ENCODE measurements around the gene FOXF1. TPM values are rescaled to one million over a fixed set of nuclear protein-coding genes. Genes with fewer than 3 reads are reported as not detected.
A peak's percentile ranks its signal among the peaks of the same experiment; 100 is the strongest.

The FOXF1 gene
- total and polyA plus RNA-seq, 11 donors: 0.04 to 0.48 (median 0.17) TPM; not detected in 3

DNA sequence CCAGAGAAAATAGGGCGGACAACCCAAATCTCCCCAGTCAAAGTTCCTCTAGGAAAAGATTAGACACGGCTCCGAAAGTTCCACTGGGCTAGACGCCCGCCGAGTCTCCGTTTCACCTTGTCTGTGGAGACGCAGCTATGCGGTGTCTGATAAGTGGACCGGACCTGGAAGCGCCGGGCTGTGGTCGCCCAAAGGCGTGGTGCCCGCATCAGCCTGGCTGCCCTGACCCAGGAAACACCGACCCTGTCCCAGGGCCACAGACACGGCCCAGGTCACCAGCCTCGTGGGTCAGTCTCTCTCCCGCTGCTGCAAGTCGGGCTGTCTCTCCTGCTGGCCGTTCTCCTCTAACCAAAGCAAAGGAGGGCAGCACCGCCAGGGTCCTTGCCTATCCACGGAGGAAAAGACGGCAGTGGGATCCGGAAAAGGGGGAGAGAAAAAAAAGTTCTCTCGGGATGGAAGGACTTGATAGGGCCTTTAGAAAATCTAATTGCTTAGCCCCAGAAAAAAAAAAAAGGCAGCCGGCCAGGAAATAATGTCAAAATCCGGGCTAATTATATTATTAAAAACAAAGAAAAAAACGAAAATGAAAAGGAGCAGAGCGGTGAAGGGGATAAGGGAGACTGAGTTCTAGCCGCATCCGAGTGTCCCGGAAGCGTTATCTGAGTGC is 13.9 kb upstream of the FOXF1 start:
- intact Hi-C loops (cut with DNase I): no loop called here
- 2 to 6% (median 3%) methylated on average over 21 to 34 of the region's 34 CpGs for WGBS, 4 donors
- no peak for ATAC-seq
- TF ChIP-seq POLR2A (IDR thresholded peaks at IDR 0.05): no peak
- TF ChIP-seq, protein P1, sequence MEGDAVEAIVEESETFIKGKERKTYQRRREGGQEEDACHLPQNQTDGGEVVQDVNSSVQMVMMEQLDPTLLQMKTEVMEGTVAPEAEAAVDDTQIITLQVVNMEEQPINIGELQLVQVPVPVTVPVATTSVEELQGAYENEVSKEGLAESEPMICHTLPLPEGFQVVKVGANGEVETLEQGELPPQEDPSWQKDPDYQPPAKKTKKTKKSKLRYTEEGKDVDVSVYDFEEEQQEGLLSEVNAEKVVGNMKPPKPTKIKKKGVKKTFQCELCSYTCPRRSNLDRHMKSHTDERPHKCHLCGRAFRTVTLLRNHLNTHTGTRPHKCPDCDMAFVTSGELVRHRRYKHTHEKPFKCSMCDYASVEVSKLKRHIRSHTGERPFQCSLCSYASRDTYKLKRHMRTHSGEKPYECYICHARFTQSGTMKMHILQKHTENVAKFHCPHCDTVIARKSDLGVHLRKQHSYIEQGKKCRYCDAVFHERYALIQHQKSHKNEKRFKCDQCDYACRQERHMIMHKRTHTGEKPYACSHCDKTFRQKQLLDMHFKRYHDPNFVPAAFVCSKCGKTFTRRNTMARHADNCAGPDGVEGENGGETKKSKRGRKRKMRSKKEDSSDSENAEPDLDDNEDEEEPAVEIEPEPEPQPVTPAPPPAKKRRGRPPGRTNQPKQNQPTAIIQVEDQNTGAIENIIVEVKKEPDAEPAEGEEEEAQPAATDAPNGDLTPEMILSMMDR (IDR thresholded peaks at IDR 0.05): no peak
- Histone ChIP-seq H3K27ac (peak overlapping the region in 1 of 12 donors; percentile 97), H3K9me3 (no peaks in the 10 kb centered on the region), H3K4me3 (no peak overlapping the region), H3K27me3 (peaks cover 77 to 100% (median 99%) of the 10 kb centered on the region in 9 donors), H3K4me1 (peaks cover 0 to 36% (median 10%) of the 10 kb centered on the region in 12 donors), H3K36me3 (no peaks in the 10 kb centered on the region)
- DNase-seq: no peak

DNA sequence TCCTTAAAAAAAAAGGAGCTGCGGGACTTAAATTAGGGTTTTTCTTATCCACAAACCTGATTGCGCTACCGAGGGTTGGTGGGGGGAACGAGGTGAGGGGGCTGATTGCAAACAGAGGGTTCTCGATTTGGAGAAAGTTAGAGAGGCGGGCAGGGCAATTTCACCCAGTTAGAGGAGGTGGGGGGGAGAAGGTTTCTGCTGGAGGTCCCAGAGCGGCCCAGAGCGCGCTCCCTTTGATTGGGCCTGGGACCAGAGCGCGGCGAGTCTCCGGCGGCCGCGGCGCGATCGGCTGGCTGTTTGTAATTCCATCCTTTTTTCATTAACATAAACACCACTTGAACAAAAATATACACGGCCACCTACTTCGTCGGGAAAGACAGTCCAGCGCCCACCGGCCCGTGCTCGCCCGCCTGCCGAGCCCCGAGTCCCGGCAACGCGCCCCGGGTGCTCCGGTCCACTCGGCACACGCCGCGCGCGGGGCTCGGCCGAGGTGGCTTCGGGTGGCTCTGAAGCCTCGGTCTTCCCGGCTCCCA is 13.3 kb upstream of the FOXF1 start:
- TF ChIP-seq, protein P1 (IDR thresholded peaks at IDR 0.05): no peak
- no peak for TF ChIP-seq POLR2A (IDR thresholded peaks at IDR 0.05)
- 3 to 5% (median 3%) methylated on average over 27 to 45 of the region's 45 CpGs for WGBS, 4 donors
- intact Hi-C loops (cut with DNase I): no loop called here
- DNase-seq (no peak), ATAC-seq (no peak)
- Histone ChIP-seq H3K36me3 (no peaks in the 10 kb centered on the region), H3K4me1 (peaks cover 0 to 36% (median 10%) of the 10 kb centered on the region in 12 donors), H3K27me3 (peaks cover 75 to 100% (median 100%) of the 10 kb centered on the region in 9 donors), H3K9me3 (no peaks in the 10 kb centered on the region), H3K27ac (peak overlapping the region in 1 of 12 donors; percentile 97), H3K4me3 (no peak overlapping the region)

DNA sequence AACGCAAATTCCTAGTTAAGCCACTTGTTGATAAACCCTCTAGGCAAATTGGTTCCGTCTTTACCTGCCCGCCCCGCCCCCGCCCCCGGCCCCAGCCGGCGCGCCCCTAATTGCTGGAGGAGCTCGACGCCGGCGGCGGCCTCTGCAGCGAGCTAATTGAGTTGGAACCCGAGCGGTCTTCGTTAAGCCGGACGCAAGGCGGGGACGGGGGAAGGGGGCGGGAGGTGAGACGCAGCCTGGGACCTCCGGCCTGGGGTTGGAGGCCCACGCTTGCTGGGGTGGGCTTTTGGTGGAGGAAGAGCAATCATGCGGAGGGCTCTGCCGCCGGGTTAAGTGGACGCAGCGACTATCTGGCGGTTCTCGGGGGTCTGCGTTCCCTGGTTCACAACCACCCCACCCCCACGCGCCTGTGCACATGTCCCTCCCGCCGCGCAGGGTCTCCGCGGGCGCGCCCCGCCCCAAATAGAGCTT is 12.7 kb upstream of the FOXF1 start:
- peak overlapping the region in 1 of 12 donors; percentile 97 for H3K27ac ChIP-seq
- WGBS, 4 donors: 3 to 5% (median 4%) methylated on average over 29 to 44 of the region's 44 CpGs
- H3K36me3 ChIP-seq: no peaks in the 10 kb centered on the region
- no peak for DNase-seq
- intact Hi-C loops (cut with DNase I): no loop called here
- H3K27me3 ChIP-seq: peaks cover 75 to 100% (median 100%) of the 10 kb centered on the region in 9 donors
- no peak for TF ChIP-seq POLR2A (IDR thresholded peaks at IDR 0.05)
- TF ChIP-seq, protein P1 (IDR thresholded peaks at IDR 0.05): no peak
- no peak for ATAC-seq
- peaks cover 0 to 36% (median 10%) of the 10 kb centered on the region in 12 donors for H3K4me1 ChIP-seq
- no peaks in the 10 kb centered on the region for H3K9me3 ChIP-seq
- no peak overlapping the region for H3K4me3 ChIP-seq

DNA sequence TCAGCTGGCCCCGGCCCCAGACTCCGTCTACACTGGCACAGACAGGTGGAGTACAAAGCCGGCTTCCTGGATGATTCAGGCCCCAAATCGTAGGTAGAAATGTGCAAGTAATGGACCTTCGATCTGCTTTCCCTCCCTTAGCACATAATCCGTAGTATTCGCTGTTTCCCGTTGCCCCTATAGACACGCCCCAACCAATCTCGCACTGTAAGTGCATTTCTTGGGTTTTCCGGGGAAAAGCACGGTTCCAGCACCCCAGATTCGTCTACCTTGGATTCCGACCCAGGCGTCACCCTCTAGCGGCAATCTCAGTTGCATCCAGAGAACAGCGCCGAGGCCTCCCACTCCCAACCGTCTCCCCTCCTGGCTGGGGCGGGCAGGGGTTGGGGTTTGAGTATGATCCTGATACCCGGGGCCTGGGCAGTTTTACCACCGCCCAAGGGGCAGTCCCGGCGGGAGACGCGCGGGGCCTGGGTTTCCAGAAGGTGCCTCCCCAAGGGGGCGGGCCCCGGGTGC is 12.1 kb upstream of the FOXF1 start:
- intact Hi-C loops (cut with DNase I): no loop called here
- WGBS, 4 donors: 1 to 5% (median 4%) methylated on average over 18 to 29 of the region's 29 CpGs
- H3K4me3 ChIP-seq: no peak overlapping the region

More for the DNA sequence above, 12.1 kb upstream of the FOXF1 start:
- DNase-seq (no peak), ATAC-seq (no peak)
- Histone ChIP-seq H3K4me1 (peaks cover 0 to 36% (median 10%) of the 10 kb centered on the region in 12 donors), H3K27ac (peak overlapping the region in 1 of 12 donors; percentile 97), H3K36me3 (no peaks in the 10 kb centered on the region), H3K27me3 (peaks cover 76 to 100% (median 100%) of the 10 kb centered on the region in 9 donors), H3K9me3 (no peaks in the 10 kb centered on the region)
- TF ChIP-seq, protein P1 (IDR thresholded peaks at IDR 0.05): no peak
- TF ChIP-seq POLR2A (IDR thresholded peaks at IDR 0.05): no peak

Measured in heart left ventricle (tissue), 16 donors.